NB4 (cell line): Measurements from ENCODE around the gene TBC1D32.
"Not testable (repeated sequence)": the region's sequence is repeated elsewhere in the genome, so short reads cannot be mapped to it uniquely, and the experiment has no call there.

ENCODE experiments used
- MAX ChIP-seq: IDR thresholded peaks from 2 replicates; pipeline ENCODE4 v1.6.1; 2011; ENCODE audit warnings: low read depth, low read length
- MYC ChIP-seq: IDR thresholded peaks from 2 replicates; pipeline ENCODE4 v1.6.1; 2011; ENCODE audit warnings: low read depth, low read length
- POLR2A ChIP-seq: IDR thresholded peaks from 2 replicates; pipeline ENCODE4 v1.6.1; 2011; ENCODE audit warnings: mild to moderate bottlenecking; ENCODE audit not compliant: insufficient read length; ENCODE audit errors: extremely low read depth
- TF ChIP-seq, protein P1 (sequence below): IDR thresholded peaks from one replicate; pipeline ENCODE4 v1.5.1; 2012; ENCODE audit warnings: low read depth, low read length

GRCh38 chr6:121311814-121312213, 22.5 kb downstream of the TBC1D32 start:
- not testable (repeated sequence) for TF ChIP-seq POLR2A, MAX, MYC
- TF ChIP-seq, protein P1, sequence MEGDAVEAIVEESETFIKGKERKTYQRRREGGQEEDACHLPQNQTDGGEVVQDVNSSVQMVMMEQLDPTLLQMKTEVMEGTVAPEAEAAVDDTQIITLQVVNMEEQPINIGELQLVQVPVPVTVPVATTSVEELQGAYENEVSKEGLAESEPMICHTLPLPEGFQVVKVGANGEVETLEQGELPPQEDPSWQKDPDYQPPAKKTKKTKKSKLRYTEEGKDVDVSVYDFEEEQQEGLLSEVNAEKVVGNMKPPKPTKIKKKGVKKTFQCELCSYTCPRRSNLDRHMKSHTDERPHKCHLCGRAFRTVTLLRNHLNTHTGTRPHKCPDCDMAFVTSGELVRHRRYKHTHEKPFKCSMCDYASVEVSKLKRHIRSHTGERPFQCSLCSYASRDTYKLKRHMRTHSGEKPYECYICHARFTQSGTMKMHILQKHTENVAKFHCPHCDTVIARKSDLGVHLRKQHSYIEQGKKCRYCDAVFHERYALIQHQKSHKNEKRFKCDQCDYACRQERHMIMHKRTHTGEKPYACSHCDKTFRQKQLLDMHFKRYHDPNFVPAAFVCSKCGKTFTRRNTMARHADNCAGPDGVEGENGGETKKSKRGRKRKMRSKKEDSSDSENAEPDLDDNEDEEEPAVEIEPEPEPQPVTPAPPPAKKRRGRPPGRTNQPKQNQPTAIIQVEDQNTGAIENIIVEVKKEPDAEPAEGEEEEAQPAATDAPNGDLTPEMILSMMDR, result not testable (repeated sequence)
